CD4-positive, CD25-positive, alpha-beta regulatory T cell (primary cell): Measurements from ENCODE around the gene ACTL8. TPM values are rescaled to one million over a fixed set of nuclear protein-coding genes. Genes with fewer than 3 reads are reported as not detected.

Experiments
- ATAC-seq, 2 donors: fragments of 150-1000 bp; cut with Tn5 transposase; one replicate each; pipeline ENCODE4 v1.10.0; 2021; ENCODE audit warnings: low read depth in 2 of 2, moderate number of reproducible peaks in 2 of 2, moderate library complexity in 1 of 2
- DNase-seq, 3 donors: peaks; one replicate each; pipeline versions ENCODE4 v3.0.0 to v3.0.0-alpha.2; 2012 to 2022; ENCODE audit warnings: mixed read lengths in 1 of 3
- H3K27ac ChIP-seq: one replicate; pipeline ENCODE4 v1.7.0; 2013; ENCODE audit warnings: mild to moderate bottlenecking, low read length; ENCODE audit not compliant: insufficient read depth, poor library complexity, severe bottlenecking
- H3K27me3 ChIP-seq: one replicate; pipeline ENCODE4 v1.7.0; 2013; ENCODE audit warnings: low read length; ENCODE audit not compliant: control insufficient read depth, insufficient read depth
- H3K36me3 ChIP-seq: one replicate; pipeline ENCODE4 v1.7.0; 2013; ENCODE audit warnings: mild to moderate bottlenecking, low read length, moderate library complexity; ENCODE audit not compliant: control insufficient read depth, insufficient read depth
- H3K4me1 ChIP-seq: 2 replicates; pipeline ENCODE4 v1.7.0; 2013; ENCODE audit warnings: mild to moderate bottlenecking, low read length; ENCODE audit not compliant: insufficient read depth, control insufficient read depth, poor library complexity, severe bottlenecking
- H3K4me3 ChIP-seq: one replicate; pipeline ENCODE4 v1.7.0; 2013; ENCODE audit warnings: low read depth, mild to moderate bottlenecking, low read length, moderate library complexity
- H3K9me3 ChIP-seq, 2 experiments: 1 replicate in 1 of 2; 2 replicates in 1 of 2; pipeline ENCODE4 v1.7.0; 2013; ENCODE audit warnings: low read length in 2 of 2, mild to moderate bottlenecking in 1 of 2, moderate library complexity in 1 of 2; ENCODE audit not compliant: control insufficient read depth in 2 of 2
- H3K27ac Mint-ChIP-seq, 3 donors: one replicate each; pipeline ENCODE4 v1.8.0; 2020 to 2022; ENCODE audit warnings: mild to moderate bottlenecking in 3 of 3, mixed read lengths in 3 of 3, moderate library complexity in 2 of 3
- H3K27me3 Mint-ChIP-seq: one replicate; pipeline ENCODE4 v1.8.0; 2022; ENCODE audit warnings: mild to moderate bottlenecking, mixed read lengths
- H3K36me3 Mint-ChIP-seq: one replicate; pipeline ENCODE4 v1.8.0; 2020; ENCODE audit warnings: mixed read lengths
- H3K4me1 Mint-ChIP-seq, 4 donors: one replicate each; pipeline ENCODE4 v1.8.0; 2020 to 2022; ENCODE audit warnings: mixed read lengths in 4 of 4, mild to moderate bottlenecking in 1 of 4
- H3K4me3 Mint-ChIP-seq, 4 donors: one replicate each; pipeline ENCODE4 v1.8.0; 2020 to 2022; ENCODE audit warnings: mild to moderate bottlenecking in 4 of 4, mixed read lengths in 4 of 4, moderate library complexity in 3 of 4
- H3K9me3 Mint-ChIP-seq, 7 donors: one replicate each; pipeline ENCODE4 v1.8.0; 2020 to 2022; ENCODE audit warnings: mixed read lengths in 7 of 7, mild to moderate bottlenecking in 3 of 7, moderate library complexity in 2 of 7
- polyA plus RNA-seq, 4 donors: library from polyadenylated mRNA; unstranded; fragments of 300-500 nt; fragmentation: Illumina TruSeq; gene quantifications; one replicate each; pipeline ENCODE4 v1.2.3, GENCODE V29; 2021
- total RNA-seq: library from RNA; stranded (reverse); gene quantifications from one replicate; pipeline ENCODE4 v1.2.3, GENCODE V29; 2022

Gene ACTL8
- total and polyA plus RNA-seq, 5 donors from 2014 or later: not detected

DNA sequence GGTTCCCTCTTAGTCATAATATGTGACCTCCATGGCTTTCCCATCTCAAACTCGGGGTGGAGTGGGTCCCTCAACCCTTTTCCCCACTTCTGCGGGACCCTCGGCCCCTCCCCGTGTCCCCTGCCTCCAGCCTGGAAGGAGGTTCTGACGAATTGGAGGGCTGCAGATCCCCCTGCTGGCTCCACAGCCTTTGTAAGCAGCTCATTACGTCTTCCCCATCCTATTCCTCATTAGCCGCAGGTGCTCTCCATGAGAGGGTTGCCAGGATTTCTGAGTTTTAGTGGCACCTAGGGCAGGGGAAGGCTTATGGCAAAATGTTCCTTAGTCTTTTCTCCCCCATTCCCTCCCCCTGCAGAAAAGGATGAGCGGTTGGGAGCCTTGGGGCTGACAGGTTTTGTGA, 8.3 kb downstream of the ACTL8 start:
- no peak overlapping the region for H3K27ac ChIP-seq
- Mint-ChIP-seq H3K9me3 (peaks cover 0 to 25% (median 12%) of the 10 kb centered on the region in 7 donors), H3K27me3 (no peaks in the 10 kb centered on the region), H3K4me3 (no peak overlapping the region), H3K36me3 (peaks cover 4% of the 10 kb centered on the region), H3K27ac (no peak overlapping the region), H3K4me1 (no peaks in the 10 kb centered on the region)
- ATAC-seq: no peak
- no peak overlapping the region for H3K4me3 ChIP-seq
- H3K36me3 ChIP-seq: no peaks in the 10 kb centered on the region
- peaks cover 18 to 25% of the 10 kb centered on the region in 2 experiments for H3K9me3 ChIP-seq
- no peaks in the 10 kb centered on the region for H3K27me3 ChIP-seq
- no peak for DNase-seq
- H3K4me1 ChIP-seq: no peaks in the 10 kb centered on the region

DNA sequence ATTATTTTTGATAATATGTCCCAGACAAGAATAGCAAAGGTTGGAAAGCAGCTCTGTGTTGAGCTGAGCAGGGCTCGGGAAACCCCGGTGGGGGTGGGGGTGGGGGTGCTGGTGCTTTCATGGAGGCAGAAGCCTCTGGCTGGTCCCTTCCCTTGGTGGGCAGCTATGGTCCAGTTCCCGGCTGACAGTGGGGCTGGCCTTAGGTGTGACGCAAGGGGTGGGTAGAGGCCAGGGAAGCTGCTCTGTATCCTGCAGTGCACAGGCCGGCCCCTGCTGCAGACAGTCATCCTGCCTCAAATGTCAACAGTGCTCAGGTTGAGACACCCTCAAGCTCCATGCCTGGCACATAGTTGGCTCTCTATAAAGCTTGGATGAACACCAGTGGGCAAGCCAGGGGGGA, 8.9 kb downstream of the ACTL8 start:
- Mint-ChIP-seq H3K27ac (no peak overlapping the region), H3K9me3 (peaks cover 0 to 20% (median 9%) of the 10 kb centered on the region in 7 donors), H3K4me3 (no peak overlapping the region), H3K27me3 (no peaks in the 10 kb centered on the region), H3K4me1 (no peaks in the 10 kb centered on the region), H3K36me3 (peaks cover 4% of the 10 kb centered on the region)
- Histone ChIP-seq H3K4me1 (no peaks in the 10 kb centered on the region), H3K9me3 (peaks cover 12 to 19% of the 10 kb centered on the region in 2 experiments), H3K4me3 (no peak overlapping the region), H3K27ac (no peak overlapping the region), H3K27me3 (no peaks in the 10 kb centered on the region), H3K36me3 (no peaks in the 10 kb centered on the region)
- DNase-seq: no peak
- ATAC-seq: no peak

DNA sequence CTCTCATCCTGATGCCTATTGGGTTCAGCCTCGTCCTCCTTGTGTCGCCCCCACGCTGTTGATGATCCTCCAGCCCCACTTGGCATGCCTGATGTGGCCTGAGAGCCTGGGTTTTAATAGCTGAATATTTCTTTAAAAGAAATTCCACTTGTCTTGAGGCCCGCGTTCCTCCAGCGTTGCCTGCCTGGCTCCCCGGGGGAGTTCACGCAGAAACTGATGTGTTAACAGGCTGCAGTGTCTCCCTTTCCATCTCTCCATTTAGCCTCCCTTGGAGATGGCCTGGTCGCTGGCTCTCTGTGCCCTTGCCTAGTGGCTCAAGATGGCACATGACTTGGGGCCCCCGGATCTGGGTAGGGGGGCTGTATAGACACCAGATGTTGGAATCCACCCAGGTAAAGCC, 9.5 kb downstream of the ACTL8 start:
- Mint-ChIP-seq H3K27ac (no peak overlapping the region), H3K27me3 (no peaks in the 10 kb centered on the region), H3K36me3 (peaks cover 4% of the 10 kb centered on the region), H3K9me3 (peaks cover 0 to 14% (median 9%) of the 10 kb centered on the region in 7 donors), H3K4me1 (no peaks in the 10 kb centered on the region), H3K4me3 (no peak overlapping the region)
- Histone ChIP-seq H3K27ac (no peak overlapping the region), H3K9me3 (peaks cover 9 to 13% of the 10 kb centered on the region in 2 experiments), H3K27me3 (no peaks in the 10 kb centered on the region), H3K36me3 (no peaks in the 10 kb centered on the region), H3K4me1 (no peaks in the 10 kb centered on the region), H3K4me3 (no peak overlapping the region)
- ATAC-seq (no peak), DNase-seq (no peak)

DNA sequence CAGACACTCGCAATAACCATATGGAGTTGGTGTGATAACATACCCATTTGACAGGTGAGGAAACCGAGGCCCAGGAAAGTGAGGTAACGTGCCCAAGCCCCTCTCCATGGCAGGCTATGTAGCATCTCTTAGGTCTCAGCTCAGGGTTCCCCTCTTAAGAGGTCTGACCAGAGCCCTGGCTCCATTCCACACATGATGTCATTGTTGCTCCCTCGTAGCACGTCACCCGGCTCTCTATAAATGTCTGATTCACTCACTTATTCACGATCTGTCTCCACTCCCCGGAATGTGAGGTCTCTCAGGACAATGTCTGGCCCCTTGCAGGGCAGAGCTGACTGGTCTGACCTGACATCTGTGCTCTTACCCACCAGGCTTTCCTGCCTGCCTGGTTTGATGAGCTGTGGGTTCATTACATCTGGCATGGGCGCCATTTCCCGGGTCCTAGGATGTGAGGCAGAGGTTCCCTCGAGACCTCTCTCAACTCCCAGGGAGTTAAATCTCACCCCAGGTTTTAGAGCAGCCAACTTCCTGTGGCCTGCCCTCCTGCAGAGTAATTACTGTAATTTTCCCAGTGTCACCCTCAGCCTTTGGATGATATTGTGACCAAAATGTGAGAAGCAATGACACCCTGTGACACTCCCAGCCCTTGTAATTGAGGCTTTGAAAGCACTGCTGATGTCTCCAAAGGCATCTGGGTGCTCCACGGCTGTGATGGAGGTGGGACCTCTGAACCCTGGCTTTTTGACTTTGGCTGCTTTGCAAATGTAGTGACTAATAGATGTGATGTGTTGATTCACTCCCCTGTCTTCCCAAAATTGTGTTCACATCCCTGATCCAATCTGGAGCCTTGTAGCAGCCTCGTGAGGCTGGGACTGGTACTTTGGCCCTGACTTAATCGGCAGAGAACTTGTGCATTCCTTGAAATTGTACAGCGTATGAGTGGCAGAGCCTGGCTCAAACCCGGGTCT, 10.6 kb downstream of the ACTL8 start:
- Histone ChIP-seq H3K4me3 (no peak overlapping the region), H3K9me3 (peaks cover 1 to 2% of the 10 kb centered on the region in 2 experiments), H3K36me3 (no peaks in the 10 kb centered on the region), H3K4me1 (no peaks in the 10 kb centered on the region), H3K27ac (no peak overlapping the region), H3K27me3 (no peaks in the 10 kb centered on the region)
- Mint-ChIP-seq H3K9me3 (peaks cover 0 to 9% (median 2%) of the 10 kb centered on the region in 7 donors), H3K4me1 (no peaks in the 10 kb centered on the region), H3K27ac (no peak overlapping the region), H3K27me3 (no peaks in the 10 kb centered on the region), H3K4me3 (no peak overlapping the region), H3K36me3 (no peaks in the 10 kb centered on the region)
- ATAC-seq (no peak), DNase-seq (no peak)

DNA sequence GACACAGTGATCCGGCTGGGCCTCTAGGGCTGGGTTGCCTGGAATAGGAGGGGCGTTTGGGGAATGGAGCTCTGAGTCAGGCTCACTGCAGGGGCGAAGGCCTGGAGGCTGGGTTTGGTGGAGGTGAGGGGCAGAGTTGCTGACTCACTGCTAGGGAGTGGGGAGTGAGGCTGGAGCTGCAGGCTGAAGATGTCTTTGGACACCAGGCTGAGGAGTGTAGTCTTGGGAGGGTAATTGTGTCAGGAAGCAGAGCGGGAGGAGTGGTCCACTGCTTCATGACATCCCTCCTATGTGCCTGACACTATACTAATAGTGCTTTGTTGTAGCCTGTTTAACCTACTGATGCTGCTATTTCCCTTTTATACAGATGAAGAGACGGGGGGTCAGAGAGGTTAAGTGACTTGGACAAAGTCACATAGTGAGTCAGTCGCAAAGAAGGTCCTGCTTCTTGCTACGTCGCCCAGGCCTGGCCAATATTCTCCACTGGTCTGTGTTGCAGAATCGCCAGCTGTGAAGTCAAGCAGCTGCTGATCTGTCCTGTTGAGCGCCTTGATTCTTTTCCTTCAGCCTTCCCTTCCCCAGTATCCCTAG, 13.6 kb downstream of the ACTL8 start:
- H3K4me1 Mint-ChIP-seq: no peaks in the 10 kb centered on the region
- H3K36me3 Mint-ChIP-seq: no peaks in the 10 kb centered on the region
- Histone ChIP-seq H3K9me3 (no peaks in the 10 kb centered on the region), H3K4me3 (no peak overlapping the region), H3K4me1 (no peaks in the 10 kb centered on the region), H3K27me3 (no peaks in the 10 kb centered on the region), H3K27ac (no peak overlapping the region), H3K36me3 (no peaks in the 10 kb centered on the region)
- no peak for DNase-seq
- peaks cover 0 to 2% (median 0%) of the 10 kb centered on the region in 7 donors for H3K9me3 Mint-ChIP-seq
- ATAC-seq: no peak
- H3K27ac Mint-ChIP-seq: no peak overlapping the region
- no peaks in the 10 kb centered on the region for H3K27me3 Mint-ChIP-seq
- no peak overlapping the region for H3K4me3 Mint-ChIP-seq

DNA sequence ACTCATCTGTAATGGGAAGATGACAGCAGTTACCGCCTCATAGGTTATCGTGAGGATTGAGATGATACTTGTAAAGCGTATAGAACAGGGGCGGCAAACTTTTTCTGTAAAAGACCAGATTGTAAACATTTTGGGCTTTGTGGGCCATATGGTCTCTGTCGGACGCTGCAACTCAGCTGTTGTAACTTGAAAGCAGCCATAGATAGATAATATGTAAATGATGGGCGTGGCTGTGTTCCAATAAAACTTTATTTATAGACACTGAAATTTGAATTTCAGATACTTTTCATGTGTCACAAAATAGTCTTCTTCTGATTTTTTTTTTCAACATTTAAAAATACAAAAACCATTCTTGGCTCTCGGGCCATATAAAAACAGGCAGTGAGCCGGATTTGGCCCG, 15.8 kb downstream of the ACTL8 start:
- no peaks in the 10 kb centered on the region for H3K27me3 Mint-ChIP-seq
- H3K4me1 Mint-ChIP-seq: no peaks in the 10 kb centered on the region
- H3K36me3 Mint-ChIP-seq: no peaks in the 10 kb centered on the region
- Histone ChIP-seq H3K4me3 (no peak overlapping the region), H3K4me1 (no peaks in the 10 kb centered on the region), H3K27me3 (no peaks in the 10 kb centered on the region), H3K36me3 (no peaks in the 10 kb centered on the region), H3K9me3 (no peaks in the 10 kb centered on the region), H3K27ac (no peak overlapping the region)
- ATAC-seq (no peak), DNase-seq (no peak)
- peaks cover 0 to 3% (median 0%) of the 10 kb centered on the region in 7 donors for H3K9me3 Mint-ChIP-seq
- H3K4me3 Mint-ChIP-seq: no peak overlapping the region
- no peak overlapping the region for H3K27ac Mint-ChIP-seq

DNA sequence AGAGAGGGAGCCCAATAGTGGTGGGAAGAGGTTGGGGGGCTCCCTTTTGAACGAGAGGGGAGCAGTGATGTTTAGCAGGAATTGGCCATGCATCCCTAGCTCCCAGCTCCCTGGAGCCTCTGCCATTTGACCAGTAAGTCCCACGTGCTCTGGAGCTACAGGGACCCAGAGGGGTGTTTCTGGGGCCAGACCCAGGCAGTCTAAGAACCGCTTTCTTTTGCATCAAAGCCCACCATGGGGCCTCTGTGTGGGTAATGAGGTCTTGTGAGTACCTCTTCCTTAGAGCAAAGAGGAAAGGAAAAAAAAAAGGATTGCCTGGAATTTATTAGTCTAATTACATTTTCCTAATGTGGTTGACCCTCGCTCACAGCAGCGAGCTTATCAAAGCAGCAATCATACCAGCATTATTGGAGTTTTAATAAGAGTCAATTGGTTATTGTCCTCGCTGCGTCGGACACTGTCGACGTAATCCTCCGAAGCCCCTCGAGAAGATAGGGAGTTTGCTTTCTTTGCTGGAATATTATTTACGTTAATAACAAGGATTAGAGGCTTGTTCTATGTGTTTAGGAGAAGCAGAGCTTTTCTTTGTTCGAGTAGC, 17.6 kb downstream of the ACTL8 start:
- Mint-ChIP-seq H3K36me3 (no peaks in the 10 kb centered on the region), H3K4me1 (no peaks in the 10 kb centered on the region), H3K4me3 (no peak overlapping the region), H3K27me3 (no peaks in the 10 kb centered on the region), H3K9me3 (peaks cover 0 to 3% (median 0%) of the 10 kb centered on the region in 7 donors), H3K27ac (no peak overlapping the region)
- Histone ChIP-seq H3K4me3 (no peak overlapping the region), H3K27ac (no peak overlapping the region), H3K27me3 (no peaks in the 10 kb centered on the region), H3K36me3 (no peaks in the 10 kb centered on the region), H3K9me3 (no peaks in the 10 kb centered on the region), H3K4me1 (no peaks in the 10 kb centered on the region)
- ATAC-seq (no peak), DNase-seq (no peak)
